OCI-M1 (cell line): Measurements from ENCODE around the gene SP110.
"Not testable (repeated sequence)": the region's sequence is repeated elsewhere in the genome, so short reads cannot be mapped to it uniquely, and the experiment has no call there.

Experiments
- DNase-seq: peaks from one replicate; lab custom pipeline; 2025; lab: John Stamatoyannopoulos, UW

Gene SP110

GRCh38 chr2:230219419-230220331 is at the start of gene SP110:
Gene SP110, minus strand, starts transcription at chr2:230219984. Its CDS starts 3,057 bp downstream, at chr2:230216927.
- peak; percentile 95 for DNase-seq

- DNase-seq, result peak; percentile 20
Measured at GRCh38 chr2:230268606-230269243, 48.9 kb upstream of the SP110 start.

GRCh38 chr2:230267556-230267955 is 47.8 kb upstream of the SP110 start:
- DNase-seq, result no peak

GRCh38 chr2:230267059-230267458 is 47.3 kb upstream of the SP110 start:
- no peak for DNase-seq

GRCh38 chr2:230266638-230267037 is 46.9 kb upstream of the SP110 start:
- DNase-seq, result peak; percentile 38

GRCh38 chr2:230264945-230265344 is 45.2 kb upstream of the SP110 start:
- not testable (repeated sequence) for DNase-seq

GRCh38 chr2:230262246-230262645 is 42.5 kb upstream of the SP110 start:
- DNase-seq, result no peak

GRCh38 chr2:230258483-230258882 is 38.7 kb upstream of the SP110 start:
- DNase-seq, result no peak

- DNase-seq, result peak; percentile 57
Measured at GRCh38 chr2:230256733-230257332, 37.0 kb upstream of the SP110 start.

GRCh38 chr2:230254152-230254881 is 34.5 kb upstream of the SP110 start:
- no peak for DNase-seq

GRCh38 chr2:230250231-230250630 is 30.4 kb upstream of the SP110 start:
- no peak for DNase-seq

GRCh38 chr2:230246206-230246605 is 26.4 kb upstream of the SP110 start:
- DNase-seq, result no peak

- DNase-seq, result no peak
Measured at GRCh38 chr2:230244211-230244610, 24.4 kb upstream of the SP110 start.

- DNase-seq, result no peak
Measured at GRCh38 chr2:230234845-230235244, 15.1 kb upstream of the SP110 start.

- no peak for DNase-seq
Measured at GRCh38 chr2:230234122-230234722, 14.4 kb upstream of the SP110 start.

- DNase-seq, result no peak
Measured at GRCh38 chr2:230231251-230231650, 11.5 kb upstream of the SP110 start.

- DNase-seq, result no peak
Measured at GRCh38 chr2:230230496-230231200, 10.9 kb upstream of the SP110 start.

GRCh38 chr2:230230087-230230486 is 10.3 kb upstream of the SP110 start:
- no peak for DNase-seq

GRCh38 chr2:230227216-230227615 is 7.4 kb upstream of the SP110 start:
- DNase-seq, result no peak

- DNase-seq, result no peak
Measured at GRCh38 chr2:230226051-230226551, 6.3 kb upstream of the SP110 start.

GRCh38 chr2:230225486-230225885 is 5.7 kb upstream of the SP110 start, which contains the start of gene SP140:
Gene SP140, plus strand, starts transcription at chr2:230225736. Its CDS starts 109 bp downstream, at chr2:230225845.
- DNase-seq, result no peak
